Mucosa of descending colon (tissue), 3 donors: ENCODE measurements around the gene COL15A1. TPM values are rescaled to one million over a fixed set of nuclear protein-coding genes. Genes with fewer than 3 reads are reported as not detected.
A peak's percentile ranks its signal among the peaks of the same experiment; 100 is the strongest.

ENCODE experiments used
- ATAC-seq: fragments of 200-7000 bp; cut with Tn5 transposase; one replicate; pipeline ENCODE4 v1.9.1; 2020; ENCODE audit warnings: mild to moderate bottlenecking, moderate library complexity
- DNase-seq, 3 donors: peaks; one replicate each; pipeline ENCODE4 v3.0.0-alpha.2; 2020
- H3K36me3 ChIP-seq: fragments of 200-600 bp; one replicate; pipeline ENCODE4 v1.8.0; 2021; ENCODE audit warnings: low read depth, mild to moderate bottlenecking
- H3K4me1 ChIP-seq: fragments of 200-600 bp; one replicate; pipeline ENCODE4 v1.8.0; 2021; ENCODE audit warnings: low read depth, mild to moderate bottlenecking
- H3K4me3 ChIP-seq: fragments of 200-600 bp; one replicate; pipeline ENCODE4 v1.8.0; 2021; ENCODE audit warnings: mild to moderate bottlenecking
- H3K9me3 ChIP-seq: fragments of 200-600 bp; one replicate; pipeline ENCODE4 v1.8.0; 2021; ENCODE audit warnings: mild to moderate bottlenecking
- intact Hi-C, 2 donors: fragments of 100-400 bp; cut with DNase I in 1 of 2; cut with micrococcal nuclease in 1 of 2; formaldehyde crosslinking; loops; one replicate each; pipeline versions ENCODE4 v1.11.0 to v1.11.1; 2022; cut with DNase I, micrococcal nuclease
- total RNA-seq, 3 donors: library from RNA; stranded (reverse); fragmentation: NEBNext Ultra II Directional in 2 of 3; extraction: Animal tissue kit (Norgen Biotek cat#: 25700) in 2 of 3; gene quantifications; one replicate each; pipeline versions ENCODE4 v1.2.1 to v1.2.4, GENCODE V29; 2021 to 2023
- TF ChIP-seq, protein P1 (sequence below): fragments of 200-600 bp; IDR thresholded peaks from one replicate; pipeline ENCODE4 v1.8.0; 2022; ENCODE audit warnings: antibody characterized with exemption, mild to moderate bottlenecking
- donor health status: DM: no; HTN: no; CAD: no; lungs with moderate emphysema.
- donor health status: DM: no; HTN: no; CAD: no.
- donor health status: DM: no; HTN: yes; CAD: no.

COL15A1 gene
- total RNA-seq, 3 donors from 2014 or later = 4.2 to 43.4 (median 11.2) TPM

DNA sequence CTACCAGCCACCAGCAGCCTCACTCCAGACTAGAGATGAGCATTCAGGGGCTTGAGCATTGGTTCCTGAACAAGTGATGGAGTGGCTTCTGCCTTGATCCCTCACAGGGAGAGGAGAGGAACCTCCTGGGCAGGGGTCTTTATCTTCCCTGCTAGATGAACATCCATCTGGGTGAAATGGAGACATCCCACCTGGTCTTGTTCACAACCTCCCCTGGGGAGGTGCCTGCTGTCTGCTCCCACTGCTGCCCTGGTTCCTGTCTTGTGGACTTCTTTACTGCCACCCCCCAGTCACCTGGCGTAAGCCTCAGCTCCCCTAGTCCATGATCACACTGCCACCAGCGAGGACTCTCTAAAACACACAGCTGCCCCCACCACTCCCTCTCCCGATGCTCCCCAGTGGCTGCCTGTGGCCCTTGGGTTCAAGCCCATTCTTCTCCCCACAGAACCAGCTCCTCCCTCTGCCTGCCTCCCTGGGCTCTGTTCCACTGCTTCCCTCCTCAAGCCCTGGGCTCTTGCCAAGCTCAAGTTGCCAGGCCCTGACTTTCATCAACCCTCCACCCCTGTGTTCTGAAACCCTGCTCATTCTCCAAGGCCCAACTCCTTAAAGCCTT lies 51.5 kb downstream of the COL15A1 start:
- intact Hi-C loops = loop anchor here (5.0 to 10.0 kb wide), 3 partner anchors 130 to 140 kb away; no protein-coding TSS in a partner anchor
- Histone ChIP-seq H3K4me1 (no peaks in the 10 kb centered on the region), H3K9me3 (no peaks in the 10 kb centered on the region), H3K4me3 (no peak overlapping the region), H3K36me3 (no peaks in the 10 kb centered on the region)
- no peak for ATAC-seq
- TF ChIP-seq, protein P1, sequence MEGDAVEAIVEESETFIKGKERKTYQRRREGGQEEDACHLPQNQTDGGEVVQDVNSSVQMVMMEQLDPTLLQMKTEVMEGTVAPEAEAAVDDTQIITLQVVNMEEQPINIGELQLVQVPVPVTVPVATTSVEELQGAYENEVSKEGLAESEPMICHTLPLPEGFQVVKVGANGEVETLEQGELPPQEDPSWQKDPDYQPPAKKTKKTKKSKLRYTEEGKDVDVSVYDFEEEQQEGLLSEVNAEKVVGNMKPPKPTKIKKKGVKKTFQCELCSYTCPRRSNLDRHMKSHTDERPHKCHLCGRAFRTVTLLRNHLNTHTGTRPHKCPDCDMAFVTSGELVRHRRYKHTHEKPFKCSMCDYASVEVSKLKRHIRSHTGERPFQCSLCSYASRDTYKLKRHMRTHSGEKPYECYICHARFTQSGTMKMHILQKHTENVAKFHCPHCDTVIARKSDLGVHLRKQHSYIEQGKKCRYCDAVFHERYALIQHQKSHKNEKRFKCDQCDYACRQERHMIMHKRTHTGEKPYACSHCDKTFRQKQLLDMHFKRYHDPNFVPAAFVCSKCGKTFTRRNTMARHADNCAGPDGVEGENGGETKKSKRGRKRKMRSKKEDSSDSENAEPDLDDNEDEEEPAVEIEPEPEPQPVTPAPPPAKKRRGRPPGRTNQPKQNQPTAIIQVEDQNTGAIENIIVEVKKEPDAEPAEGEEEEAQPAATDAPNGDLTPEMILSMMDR = no peak
- no peak for DNase-seq

DNA sequence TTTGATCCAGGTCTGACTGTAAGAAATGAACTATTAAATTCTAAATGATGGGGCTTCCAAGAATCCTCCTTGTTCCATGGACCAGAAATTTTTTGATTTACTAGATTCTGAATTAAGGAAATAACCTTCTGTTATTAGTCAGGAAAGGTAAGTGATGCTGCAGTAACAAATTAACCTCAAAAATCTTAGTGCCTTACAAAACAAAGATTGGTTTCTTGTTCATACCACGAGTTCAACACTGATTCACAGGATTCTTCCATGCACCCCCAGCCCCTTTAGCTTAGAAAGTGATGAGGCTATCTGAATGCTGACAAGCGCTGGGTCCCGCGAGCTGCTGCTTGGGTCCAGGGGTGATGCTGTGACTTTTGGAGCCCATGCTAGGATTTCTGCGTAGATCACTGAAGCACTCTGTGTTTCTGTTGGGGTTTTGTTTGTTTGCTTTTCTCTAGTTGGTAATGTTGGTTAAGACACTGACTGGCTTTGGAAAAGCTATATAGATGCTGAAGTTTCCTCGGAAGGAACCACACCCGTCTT lies 52.3 kb downstream of the COL15A1 start:
- no peak for DNase-seq
- intact Hi-C loops = loop anchor here (5.0 to 10.0 kb wide), 3 partner anchors 131 to 139 kb away; no protein-coding TSS in a partner anchor
- no peaks in the 10 kb centered on the region for H3K9me3 ChIP-seq
- H3K36me3 ChIP-seq = no peaks in the 10 kb centered on the region
- H3K4me3 ChIP-seq = no peak overlapping the region
- ATAC-seq = no peak
- TF ChIP-seq, protein P1 = no peak
- H3K4me1 ChIP-seq = no peaks in the 10 kb centered on the region

DNA sequence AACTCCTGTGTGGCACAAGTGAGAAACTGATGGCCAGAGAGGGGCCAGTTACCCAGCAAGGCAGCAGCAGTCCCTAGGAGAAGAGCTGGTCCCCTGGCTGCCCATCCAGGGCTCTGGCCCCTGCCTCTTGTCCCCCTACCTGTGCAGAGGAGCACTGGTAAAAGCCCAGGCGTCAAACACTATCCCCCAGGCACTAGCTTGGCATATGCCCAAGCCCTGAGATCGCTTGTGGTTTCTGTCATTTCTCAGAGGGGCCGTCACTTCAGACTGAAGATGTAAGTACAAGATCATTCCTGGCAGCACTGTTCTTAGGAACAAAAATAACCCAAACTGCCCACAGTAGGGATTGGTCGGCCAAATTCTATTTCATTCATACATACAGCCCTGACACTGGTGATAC lies 53.9 kb downstream of the COL15A1 start:
- H3K9me3 ChIP-seq = no peaks in the 10 kb centered on the region
- intact Hi-C loops = loop anchor here (5.0 to 10.0 kb wide), 3 partner anchors 133 to 137 kb away; no protein-coding TSS in a partner anchor
- TF ChIP-seq, protein P1 = no peak
- no peaks in the 10 kb centered on the region for H3K4me1 ChIP-seq
- ATAC-seq (no peak), DNase-seq (no peak)
- no peaks in the 10 kb centered on the region for H3K36me3 ChIP-seq
- no peak overlapping the region for H3K4me3 ChIP-seq

DNA sequence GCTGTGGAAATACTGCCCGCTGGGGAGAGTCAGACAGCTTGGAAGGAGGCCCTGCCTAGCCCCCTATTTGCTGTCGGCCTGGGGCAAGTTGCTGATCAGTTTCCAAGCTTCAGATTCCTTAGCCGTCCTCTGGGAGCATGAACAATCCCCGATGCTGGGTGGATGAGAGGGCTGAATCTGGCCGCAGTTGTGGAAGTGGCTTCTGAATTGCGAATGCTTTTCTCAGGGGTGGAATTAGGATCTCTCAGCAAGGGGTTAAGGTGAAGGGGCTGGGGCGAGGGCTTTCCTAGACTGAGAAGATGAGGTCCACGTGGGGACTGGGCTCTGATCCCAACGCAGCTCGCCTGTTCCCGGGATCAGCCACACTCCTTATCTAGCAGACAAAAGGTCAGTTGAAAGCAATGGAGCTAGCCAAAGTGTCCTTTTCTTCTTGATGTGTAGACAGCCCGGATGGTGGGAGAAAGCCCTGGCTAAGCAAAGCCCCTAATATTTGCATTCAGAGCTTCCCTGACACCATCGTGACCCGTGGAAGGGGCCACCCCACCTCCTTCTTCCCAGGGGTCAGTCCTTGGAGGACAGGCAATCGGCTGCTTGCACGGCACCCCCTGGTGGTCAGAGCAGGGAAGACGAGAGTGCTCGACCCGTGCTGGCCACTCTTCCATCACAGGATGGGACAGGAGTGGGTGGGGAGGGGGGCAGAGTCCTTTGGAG lies 54.9 kb downstream of the COL15A1 start:
- H3K36me3 ChIP-seq = no peaks in the 10 kb centered on the region
- peak; percentile 87 for ATAC-seq
- intact Hi-C loops = loop anchor here (5.0 to 10.0 kb wide), 3 partner anchors 134 to 136 kb away; no protein-coding TSS in a partner anchor
- no peaks in the 10 kb centered on the region for H3K4me1 ChIP-seq
- TF ChIP-seq, protein P1 = peak; percentile 67
- H3K4me3 ChIP-seq = no peak overlapping the region
- DNase-seq = peak; percentile 77 to 85 (median 84)
- H3K9me3 ChIP-seq = no peaks in the 10 kb centered on the region

DNA sequence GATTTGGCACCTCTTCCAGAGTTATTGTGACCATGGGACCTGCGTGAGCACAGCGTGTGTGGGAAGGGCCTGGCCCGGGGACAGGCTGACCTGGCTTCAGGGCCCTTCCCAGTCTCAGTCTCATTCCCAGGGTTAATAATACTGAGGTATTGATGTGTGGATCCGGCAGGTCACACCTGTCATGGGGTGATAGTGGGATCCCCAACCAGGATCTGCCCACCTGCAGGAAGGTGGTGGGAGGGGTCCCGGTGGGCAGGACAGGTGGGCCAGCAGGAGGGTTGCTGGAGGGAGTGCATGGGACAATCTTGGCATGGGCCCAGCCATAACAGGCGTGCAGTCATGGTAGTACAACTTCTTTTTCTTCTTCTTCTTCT lies 55.4 kb downstream of the COL15A1 start:
- no peaks in the 10 kb centered on the region for H3K4me1 ChIP-seq
- H3K36me3 ChIP-seq = no peaks in the 10 kb centered on the region
- no peak overlapping the region for H3K4me3 ChIP-seq
- intact Hi-C loops = loop anchor here (5.0 to 10.0 kb wide), 3 partner anchors 134 to 137 kb away; no protein-coding TSS in a partner anchor
- TF ChIP-seq, protein P1 = no peak
- no peaks in the 10 kb centered on the region for H3K9me3 ChIP-seq
- ATAC-seq = no peak
- DNase-seq = no peak
